HG02981 (cell line): Measurements from ENCODE around the gene RBMY1B.
"Not testable (repeated sequence)": the region's sequence is repeated elsewhere in the genome, so short reads cannot be mapped to it uniquely, and the experiment has no call there.

Experiments used
- ATAC-seq: cut with Tn5 transposase; IDR thresholded peaks from one replicate; pipeline ENCODE4 v1.9.1; 2021; ENCODE audit warnings: mild to moderate bottlenecking, moderate library complexity; ENCODE audit not compliant: unreplicated experiment

Gene RBMY1B

GRCh38 chrY:21511038-21511437 lies at the start of gene RBMY1B:
RBMY1B (plus strand) TSS chrY:21511338; CDS start chrY:21513351, 2,013 bp downstream.
- ATAC-seq, result not testable (repeated sequence)

- not testable (repeated sequence) for ATAC-seq
Observed at GRCh38 chrY:21462915-21463314, 48.2 kb upstream of the RBMY1B start.

GRCh38 chrY:21482967-21483366 lies 28.2 kb upstream of the RBMY1B start:
- no peak for ATAC-seq

GRCh38 chrY:21534579-21534978 lies 23.4 kb downstream of the RBMY1B start, which contains the start of gene RBMY1A1:
RBMY1A1 (plus strand) TSS chrY:21534879; CDS start chrY:21536892, 2,013 bp downstream.
- ATAC-seq, result not testable (repeated sequence)

- peak; percentile 83 for ATAC-seq
Observed at GRCh38 chrY:21559316-21559984, 48.3 kb downstream of the RBMY1B start.
